Fibroblast of skin of back (primary cell): ENCODE data around the gene PCNX2. TPM values are rescaled to one million over a fixed set of nuclear protein-coding genes. Genes with fewer than 3 reads are reported as not detected.

Experiments used
- DNase-seq: peaks from one replicate; pipeline ENCODE4 v3.0.0-alpha.2; 2013
- polyA plus RNA-seq, 2 experiments: library from polyadenylated mRNA; unstranded; fragments of 120-200 nt; gene quantifications; one replicate each; pipeline ENCODE4 v1.2.1, GENCODE V29; 2013; ENCODE audit not compliant: insufficient read length in 2 of 2

Gene PCNX2, protein sequence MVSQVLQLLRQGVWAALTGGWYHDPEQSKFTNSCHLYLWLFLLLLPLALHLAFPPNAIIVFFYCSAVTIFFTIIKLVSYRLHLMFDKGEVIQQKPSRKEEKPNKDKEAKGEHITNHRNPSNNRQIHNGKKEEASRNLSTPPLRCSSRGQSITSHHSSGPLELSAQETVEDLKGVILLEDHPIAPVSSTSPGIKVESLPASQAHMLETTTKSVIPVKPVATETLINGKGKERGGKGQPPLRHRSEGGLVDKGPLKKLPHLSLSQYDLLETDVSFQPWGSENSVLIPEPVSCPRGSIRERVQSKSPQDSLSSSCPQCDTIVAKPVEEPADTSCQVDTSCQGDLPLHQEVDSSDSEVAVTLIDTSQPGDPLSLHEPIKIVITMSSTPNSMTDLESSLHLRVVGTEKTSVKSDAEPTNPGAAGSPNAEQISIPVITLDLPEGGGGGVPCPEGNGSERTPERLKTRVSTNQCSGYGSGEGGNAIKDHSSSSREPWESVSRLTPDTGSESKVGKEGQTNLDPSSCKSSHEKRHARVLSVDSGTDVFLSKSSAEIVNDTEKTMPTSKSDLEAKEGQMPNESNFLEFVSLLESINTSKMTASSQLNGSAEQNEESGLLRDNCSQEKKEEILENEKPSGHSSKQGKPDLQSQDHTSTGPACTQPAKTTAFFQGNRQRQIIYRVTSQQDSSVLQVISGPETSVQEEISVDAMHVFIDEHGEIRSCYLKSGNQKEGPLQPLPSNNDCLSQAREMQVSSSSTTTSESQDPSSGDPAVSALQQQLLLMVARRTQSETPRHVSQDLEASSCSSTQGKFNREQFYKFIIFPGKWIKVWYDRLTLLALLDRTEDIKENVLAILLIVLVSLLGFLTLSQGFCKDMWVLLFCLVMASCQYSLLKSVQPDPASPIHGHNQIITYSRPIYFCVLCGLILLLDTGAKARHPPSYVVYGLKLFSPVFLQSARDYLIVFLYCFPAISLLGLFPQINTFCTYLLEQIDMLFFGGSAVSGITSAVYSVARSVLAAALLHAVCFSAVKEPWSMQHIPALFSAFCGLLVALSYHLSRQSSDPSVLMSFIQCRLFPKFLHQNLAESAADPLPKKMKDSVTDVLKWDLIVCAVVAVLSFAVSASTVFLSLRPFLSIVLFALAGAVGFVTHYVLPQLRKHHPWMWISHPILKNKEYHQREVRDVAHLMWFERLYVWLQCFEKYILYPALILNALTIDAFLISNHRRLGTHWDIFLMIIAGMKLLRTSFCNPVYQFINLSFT (N-terminal part only)
- polyA plus RNA-seq (2013, experiment 1 of 2; ENCODE audit: insufficient read length) = 4.5 TPM
- polyA plus RNA-seq (2013, experiment 2 of 2; ENCODE audit: insufficient read length) = 5.6 TPM

DNA sequence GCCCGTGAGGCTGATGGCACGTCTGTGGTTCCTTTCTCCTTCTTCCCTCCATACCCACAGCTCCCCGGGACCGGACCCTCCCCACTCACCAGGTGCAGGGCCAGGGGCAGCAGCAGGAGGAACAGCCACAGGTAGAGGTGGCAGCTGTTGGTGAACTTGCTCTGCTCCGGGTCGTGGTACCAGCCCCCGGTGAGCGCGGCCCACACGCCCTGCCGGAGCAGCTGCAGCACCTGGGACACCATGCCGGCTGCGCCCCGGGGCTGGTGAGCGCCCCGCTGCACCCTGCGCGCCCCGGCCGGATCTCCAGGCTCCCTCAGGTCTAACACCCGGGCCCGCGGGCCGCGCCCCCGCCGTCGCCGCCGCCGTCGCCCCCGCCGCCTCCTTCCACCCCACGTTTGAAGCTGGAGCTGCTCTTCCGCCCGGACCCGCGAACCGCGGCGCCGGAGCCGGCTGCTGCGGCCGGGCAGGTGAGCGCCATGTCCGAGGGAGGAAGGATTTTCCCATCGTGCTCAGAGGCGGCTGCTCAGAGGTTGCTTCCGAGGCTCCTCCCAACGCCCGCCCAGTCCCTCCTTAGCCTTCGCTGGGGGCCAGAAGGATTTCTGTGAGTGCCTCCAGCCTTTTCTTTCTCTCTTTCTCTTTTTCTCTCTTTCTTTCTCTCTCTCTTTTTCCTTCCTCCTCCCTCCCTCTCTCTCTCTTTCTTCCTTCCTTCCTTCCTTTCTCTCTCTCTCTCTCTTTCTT is at the start of gene PCNX2:
Gene PCNX2 (minus strand): TSS at position 489 of the 738 bp plus-strand sequence. CDS start 247 bp downstream, at position 242.
- peak; percentile 56 for DNase-seq

DNA sequence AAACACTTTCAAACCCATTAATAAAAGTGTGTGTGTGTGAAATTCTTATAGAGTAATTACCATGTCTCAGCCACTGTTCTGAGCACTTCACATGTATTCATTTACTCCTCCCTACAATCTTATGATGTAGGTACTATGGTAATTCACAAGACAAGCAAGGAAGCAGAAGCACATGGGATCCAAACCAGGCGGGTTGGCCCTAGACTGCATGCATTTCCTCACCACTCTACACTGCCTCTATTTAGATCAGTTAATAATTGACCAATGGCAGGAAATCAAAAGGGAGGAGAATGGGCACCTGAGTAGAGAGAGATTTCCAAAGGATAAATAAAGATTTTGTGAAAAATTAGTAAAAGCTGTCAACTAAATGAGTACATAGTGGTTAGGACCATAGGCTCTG is 47.7 kb upstream of the PCNX2 start:
- DNase-seq = no peak

DNA sequence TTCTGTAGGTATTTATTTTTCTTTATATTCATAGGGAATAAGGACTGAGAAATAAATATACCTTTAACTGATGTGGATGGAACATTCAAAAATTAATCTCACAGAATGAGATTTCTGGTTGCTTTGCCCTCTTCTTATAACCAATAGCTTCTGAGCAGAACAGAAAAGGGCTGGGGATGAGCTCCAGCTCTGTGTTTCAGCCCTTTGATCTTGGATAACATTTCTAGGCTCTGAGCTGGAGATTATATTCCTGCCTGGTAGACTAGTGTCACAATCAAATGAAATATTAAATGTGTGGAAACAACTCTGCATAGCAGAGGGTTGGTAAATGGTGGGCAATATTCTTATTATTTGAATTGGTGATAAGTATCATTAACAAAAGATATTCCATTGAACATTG is 46.6 kb upstream of the PCNX2 start:
- no peak for DNase-seq

DNA sequence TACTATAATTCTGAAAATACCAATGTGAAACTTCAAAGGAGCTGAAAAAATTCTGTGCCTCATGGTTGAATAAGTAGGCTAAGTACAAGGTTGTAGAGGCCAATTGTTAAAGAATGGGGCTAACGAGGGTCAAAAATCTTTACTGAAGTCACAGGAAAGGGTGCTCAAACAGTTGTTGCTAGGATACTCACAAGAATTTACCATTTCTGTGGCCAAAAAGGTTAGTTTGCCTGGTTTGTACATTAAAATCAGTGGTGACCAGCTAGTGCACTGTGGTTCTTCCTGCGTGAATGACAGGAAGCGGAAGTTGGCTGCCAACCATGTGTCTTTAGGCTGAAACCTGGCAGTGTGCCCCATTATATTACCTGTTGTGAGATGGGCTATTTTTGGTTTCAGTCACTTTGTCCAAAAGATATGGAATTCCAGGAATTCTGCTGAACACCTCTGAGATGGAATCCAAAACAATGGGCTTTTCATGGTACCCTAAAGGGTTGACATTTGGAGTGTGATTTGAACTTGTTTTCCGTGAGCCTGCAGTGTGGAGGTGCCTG is 45.5 kb upstream of the PCNX2 start:
- DNase-seq = no peak

DNA sequence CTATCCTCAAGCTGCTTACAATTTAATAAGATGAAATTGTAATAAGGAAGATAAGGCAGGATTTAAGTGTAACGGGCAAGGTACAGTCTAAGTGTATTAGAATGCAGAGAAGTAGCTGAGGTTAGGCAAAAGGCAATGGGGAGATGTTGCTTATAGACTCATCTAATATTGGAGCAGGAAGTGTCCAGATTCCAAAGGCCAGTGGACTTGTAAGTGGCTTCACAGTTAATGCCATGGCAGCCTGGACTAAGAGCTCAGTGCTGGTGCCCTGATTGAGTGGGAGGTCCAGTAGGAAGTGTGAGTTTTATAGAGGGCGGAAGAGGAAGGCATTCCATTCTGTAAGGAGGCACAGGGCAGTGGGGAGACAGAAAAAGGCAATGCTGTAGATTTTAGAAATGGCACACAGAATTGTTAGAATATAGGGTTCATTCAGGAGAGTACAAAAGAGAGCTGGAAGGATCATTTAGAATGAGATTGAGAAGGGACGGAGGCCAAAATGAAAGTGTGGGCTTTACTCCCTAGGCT is 44.6 kb upstream of the PCNX2 start:
- no peak for DNase-seq

DNA sequence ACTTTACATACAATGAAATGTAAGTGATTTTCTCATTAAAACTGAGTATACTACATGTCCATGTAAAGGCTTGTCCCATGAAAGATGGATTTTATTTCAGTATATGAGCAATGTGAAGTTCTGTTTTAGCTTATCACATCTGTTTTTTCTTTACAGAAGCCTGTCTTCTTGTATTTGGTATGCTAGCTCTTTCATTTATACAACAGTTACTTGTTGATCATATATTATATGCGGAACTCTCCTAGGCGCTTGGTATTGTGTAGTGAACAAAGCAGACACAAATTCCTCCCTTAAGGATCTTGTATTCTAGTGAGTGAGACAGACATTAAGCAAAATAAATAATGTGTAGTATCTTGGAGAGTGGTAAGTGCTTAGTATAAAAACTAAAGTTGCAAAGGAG is 42.6 kb upstream of the PCNX2 start:
- no peak for DNase-seq

DNA sequence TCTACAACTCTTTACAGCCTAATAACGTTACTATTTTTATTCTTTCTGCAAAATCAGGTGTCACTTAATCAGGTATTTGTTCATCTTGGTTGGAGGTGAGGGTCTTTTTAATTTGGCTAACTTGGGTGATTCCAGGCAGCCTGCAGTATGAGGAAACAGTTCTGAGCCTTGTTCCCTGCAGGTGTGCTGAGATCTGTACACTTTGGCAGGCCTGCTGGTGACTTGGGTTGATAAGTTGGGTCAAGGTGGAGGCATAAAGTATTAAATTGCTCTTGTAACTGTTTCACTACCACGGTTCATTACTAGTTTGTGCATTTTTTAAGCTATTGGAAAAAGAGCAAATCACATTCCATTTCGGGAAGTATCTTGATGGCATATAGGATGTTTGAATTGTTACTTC is 42.0 kb upstream of the PCNX2 start:
- DNase-seq = no peak

DNA sequence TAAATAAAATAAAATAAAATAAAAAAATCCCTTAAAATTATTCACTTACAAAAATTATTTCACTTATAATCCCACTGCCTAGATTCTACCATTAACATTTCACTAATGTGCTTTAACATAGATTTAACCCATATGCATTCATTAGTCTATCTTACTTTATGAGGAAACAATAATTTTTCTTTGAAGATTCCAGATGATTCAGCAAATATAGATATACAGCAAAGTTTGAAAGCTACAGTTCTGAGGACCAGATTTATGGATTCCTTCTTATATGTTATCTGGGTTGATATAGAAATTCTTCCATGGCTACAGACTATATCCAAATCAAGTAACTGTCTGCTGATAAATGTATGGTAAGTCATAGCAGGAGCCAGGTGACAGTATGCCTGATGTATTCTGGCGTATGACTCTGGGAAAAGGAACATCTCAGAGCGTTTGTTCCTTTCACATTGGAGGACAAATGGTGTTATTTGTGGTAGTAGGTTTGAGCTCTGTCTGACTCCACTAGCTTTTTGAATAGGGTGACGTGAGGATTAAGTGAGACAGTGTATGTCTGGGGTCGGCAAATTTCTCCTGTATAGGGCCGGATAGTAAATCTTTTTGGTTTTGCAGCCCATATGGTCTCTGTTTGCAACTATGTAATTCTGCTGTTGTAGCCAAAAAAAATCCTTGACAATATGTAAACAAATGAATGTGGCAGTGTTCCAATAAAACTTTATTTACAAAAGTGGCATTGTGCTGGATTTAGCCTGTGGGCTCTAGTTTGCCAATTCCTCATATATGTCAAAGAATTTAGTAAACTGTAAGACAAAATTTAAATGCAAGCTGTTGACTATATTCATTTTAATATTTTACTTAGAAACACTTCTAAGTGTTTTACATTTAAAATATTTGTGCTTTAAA is 41.3 kb upstream of the PCNX2 start:
- DNase-seq = no peak

DNA sequence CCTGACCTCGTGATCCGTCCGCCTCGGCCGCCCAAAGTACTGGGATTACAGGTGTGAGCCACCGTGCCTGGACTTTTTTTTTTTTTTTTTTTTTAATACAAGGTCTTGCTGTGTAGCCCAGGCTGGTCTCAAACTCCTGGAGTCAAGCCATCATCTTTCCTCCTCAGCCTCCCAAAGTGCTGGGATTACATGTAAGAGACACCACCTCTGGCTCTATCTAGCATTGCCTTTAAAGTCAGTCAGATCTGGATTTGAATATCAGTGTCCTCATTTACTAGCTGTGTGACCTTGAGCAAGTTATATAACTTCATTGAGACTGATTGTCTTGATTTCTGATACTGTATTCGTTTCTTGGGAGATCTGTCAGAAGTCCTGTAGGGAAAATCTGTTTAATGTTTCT is 38.6 kb upstream of the PCNX2 start:
- no peak for DNase-seq

DNA sequence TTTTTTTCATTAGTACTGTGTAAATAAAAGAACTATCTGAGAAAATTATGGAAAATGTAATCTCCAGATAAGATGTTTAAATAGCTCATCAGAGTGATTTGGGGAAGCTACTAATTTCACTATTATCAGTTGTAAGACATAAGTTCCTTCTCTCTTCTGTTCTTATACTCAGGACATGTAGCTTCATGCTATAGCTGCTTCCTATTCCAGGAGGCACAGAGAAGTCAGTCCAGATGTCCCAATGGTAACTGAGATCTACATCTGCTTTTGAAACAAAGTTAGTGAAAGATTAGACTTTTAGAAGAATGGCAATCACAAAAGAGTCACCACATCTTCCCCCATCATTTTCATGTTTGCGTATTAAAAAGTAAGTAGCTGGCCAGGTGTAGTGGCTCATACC is 37.6 kb upstream of the PCNX2 start:
- no peak for DNase-seq

DNA sequence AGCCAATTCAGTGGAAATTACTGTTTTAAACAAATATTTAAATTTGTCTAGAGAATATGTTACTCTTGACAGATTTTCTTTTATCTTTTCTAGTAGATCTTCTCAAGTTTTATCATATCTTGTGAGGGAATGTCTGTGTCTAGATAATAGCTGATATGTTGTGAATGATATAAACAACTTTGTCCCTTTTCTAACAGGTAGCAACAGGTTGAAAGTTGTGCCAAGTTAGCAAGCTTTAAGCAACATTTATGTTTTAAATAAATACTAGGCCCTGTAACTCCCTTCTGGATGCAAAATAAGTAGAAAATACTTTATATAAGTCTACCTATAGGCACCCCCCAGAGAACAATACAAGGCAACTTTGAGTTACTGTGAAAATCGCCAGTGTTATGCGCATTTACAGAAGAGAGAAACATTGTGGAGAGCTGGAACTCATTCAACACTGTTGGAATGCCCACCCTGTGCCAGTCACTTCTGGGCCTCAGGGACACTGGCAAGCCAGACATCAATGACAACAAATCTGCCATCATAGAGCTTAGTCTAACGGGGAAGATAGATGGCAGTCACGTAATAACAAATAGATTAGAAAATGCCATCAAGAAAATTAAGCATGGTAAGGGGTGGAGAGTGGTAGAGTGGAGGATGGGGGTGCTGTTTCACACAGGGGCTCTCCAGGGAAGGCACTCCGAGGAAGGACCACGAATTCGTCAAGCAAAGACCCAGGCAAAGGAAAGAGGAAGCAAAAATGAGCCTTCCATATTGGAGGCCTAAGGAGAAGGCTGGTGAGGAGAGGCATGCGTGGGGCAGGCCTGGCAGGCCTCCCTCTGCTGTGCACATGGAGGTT is 36.4 kb upstream of the PCNX2 start:
- DNase-seq = no peak

DNA sequence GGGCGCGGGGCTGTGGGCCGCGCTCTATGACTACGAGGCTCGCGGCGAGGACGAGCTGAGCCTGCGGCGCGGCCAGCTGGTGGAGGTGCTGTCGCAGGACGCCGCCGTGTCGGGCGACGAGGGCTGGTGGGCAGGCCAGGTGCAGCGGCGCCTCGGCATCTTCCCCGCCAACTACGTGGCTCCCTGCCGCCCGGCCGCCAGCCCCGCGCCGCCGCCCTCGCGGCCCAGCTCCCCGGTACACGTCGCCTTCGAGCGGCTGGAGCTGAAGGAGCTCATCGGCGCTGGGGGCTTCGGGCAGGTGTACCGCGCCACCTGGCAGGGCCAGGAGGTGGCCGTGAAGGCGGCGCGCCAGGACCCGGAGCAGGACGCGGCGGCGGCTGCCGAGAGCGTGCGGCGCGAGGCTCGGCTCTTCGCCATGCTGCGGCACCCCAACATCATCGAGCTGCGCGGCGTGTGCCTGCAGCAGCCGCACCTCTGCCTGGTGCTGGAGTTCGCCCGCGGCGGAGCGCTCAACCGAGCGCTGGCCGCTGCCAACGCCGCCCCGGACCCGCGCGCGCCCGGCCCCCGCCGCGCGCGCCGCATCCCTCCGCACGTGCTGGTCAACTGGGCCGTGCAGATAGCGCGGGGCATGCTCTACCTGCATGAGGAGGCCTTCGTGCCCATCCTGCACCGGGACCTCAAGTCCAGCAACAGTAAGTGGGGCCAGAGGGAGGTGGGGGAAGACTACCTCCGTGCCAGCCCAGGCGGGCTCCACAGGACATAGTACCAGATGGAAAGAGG is 32.8 kb upstream of the PCNX2 start:
- DNase-seq = peak; percentile 6

DNA sequence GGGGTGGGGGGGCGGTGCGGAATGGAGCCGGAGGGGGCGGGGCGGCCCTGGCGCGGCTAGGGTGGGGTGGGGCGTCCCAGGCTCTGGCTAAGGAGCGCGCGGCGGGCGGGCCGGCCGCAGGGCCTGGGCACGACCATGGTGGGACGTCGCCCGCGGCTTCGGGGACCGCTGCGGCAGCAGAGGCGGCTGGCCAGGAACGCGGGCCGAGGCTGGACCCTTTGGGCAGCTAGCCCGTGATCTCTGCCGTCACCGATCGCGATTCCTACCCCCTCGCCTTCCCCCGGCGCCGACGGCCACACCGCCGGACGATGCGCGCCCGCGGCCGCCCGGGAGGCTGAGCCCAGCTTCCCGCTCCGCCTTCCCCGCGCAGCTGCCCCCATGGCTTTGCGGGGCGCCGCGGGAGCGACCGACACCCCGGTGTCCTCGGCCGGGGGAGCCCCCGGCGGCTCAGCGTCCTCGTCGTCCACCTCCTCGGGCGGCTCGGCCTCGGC is 32.2 kb upstream of the PCNX2 start, which contains the start of gene MAP3K21:
Gene MAP3K21 (plus strand): TSS at position 74 of the 491 bp plus-strand sequence. CDS start 305 bp downstream, at position 379.
- peak; percentile 3 for DNase-seq

DNA sequence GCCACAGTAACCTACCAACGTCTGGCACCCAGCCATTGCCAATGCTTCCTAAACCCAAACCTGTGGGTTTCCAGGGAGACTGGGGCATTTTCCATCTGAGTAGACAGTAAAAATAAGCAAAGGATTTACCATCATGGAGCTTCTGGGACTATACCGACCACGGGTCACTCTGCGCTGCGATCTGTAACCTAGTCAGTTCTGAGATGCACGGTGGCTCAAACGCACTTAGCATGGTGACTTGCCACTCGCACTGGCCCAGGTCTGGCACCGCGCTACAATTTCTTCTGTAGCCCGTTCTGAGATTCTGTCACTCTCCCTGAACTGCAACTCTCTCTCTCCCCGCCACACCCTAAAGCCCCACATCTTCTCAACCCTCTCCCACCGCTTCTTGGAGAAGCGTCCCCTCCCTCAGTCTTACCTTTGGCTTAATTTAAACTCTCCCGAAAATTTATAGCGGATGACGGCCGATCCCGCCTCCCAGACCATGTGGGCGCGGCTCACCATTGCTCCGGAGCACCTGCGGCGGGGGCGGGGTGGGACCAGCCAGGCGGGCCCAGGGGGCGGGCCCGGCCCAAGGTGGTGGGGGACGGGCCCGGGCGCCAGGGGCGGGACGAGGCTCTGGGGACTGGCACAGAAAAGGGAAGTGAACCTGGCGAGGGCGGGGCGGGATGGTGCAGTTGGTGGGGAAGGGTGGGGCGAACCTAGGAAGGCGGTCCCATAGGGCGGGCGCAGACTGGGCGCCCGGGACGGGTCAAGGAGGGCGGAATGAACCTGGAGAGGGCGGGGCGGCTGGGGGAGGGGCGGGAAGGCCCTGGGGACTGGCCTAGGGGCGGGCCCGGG is 31.5 kb upstream of the PCNX2 start:
- peak; percentile 15 for DNase-seq

DNA sequence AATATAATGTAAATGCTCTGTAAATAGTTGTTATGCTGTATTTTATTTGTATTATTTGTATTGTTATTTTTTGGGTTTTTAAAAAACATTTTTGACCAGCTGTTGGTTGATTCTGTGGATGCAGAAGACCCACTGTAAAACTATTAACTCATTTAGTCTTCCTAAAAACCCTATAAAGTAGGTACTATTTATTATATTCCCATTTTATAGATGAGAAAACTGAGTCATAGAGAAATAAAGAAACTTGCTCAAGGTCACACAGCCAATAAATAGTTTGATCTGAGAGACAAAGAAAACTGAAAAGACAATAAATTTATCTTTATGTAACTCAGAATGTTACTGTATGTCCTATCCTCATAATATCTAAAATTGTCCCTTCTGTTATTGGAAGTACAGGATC is 30.8 kb upstream of the PCNX2 start:
- no peak for DNase-seq

DNA sequence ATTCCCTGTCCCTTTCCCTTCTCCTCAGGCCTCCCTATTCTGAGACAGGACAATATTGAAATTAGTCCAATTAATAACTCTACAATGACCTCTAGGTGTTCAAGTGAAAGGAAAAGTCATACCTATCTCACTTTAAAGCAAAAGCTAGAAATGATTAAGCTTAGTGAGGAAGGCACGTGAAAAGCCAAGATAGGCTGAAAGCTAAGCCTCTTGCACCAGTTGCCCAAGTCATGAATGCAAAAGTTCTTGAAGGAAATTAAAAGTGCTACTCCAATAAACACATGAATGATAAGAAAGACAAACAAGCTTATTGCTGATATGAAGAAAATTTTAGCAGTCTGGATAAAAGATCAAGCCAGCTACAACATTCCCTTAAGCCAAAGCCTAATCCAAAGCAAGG is 28.2 kb upstream of the PCNX2 start:
- no peak for DNase-seq

DNA sequence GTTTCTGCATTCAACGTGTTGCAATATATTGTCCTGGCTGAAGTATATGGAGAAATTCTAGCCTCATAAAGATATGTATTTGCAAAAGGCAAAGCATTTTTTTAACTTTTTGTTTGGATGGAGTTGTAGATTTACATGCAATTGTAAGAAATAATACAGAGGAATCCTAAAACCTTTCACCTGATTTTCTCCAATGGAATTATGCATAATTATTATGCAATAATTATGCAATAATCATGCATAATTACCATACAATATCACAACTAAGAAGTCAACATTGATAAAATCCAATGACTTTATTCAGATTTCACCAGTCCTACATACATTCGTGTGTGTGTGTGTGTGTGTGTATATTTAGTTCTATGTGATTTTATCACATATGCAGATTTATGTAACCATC is 24.5 kb upstream of the PCNX2 start:
- no peak for DNase-seq
